WTC11 (cell line): ENCODE measurements around the gene PABPN1L. TPM values are rescaled to one million over a fixed set of nuclear protein-coding genes. Genes with fewer than 3 reads are reported as not detected.
A peak's percentile ranks its signal among the peaks of the same experiment; 100 is the strongest.

Experiments used
- ATAC-seq: fragments of 200-7000 bp; cut with Tn5 transposase; 2 replicates; pipeline ENCODE4 v1.10.0; 2021; ENCODE audit warnings: mild to moderate bottlenecking, moderate library complexity
- CTCF ChIA-PET: fragments of 300-600 bp; sonication (Branson Sonifier 250); formaldehyde crosslinking; loops from one replicate; lab custom pipeline; 2021; ENCODE audit warnings: antibody characterized with exemption; lab: Charles Lee
- POLR2A ChIA-PET: fragments of 350-600 bp; sonication (Branson Sonifier 250); formaldehyde crosslinking; loops from one replicate; lab custom pipeline; 2021; ENCODE audit warnings: antibody characterized with exemption; lab: Charles Lee
- DNase-seq: peaks from one replicate; pipeline ENCODE4 v3.0.0; 2021; ENCODE audit warnings: low spot score
- H3K27ac Mint-ChIP-seq: 2 replicates; pipeline ENCODE4 v1.8.0; 2021; ENCODE audit warnings: mixed read lengths
- H3K27me3 Mint-ChIP-seq: 2 replicates; pipeline ENCODE4 v1.8.0; 2021; ENCODE audit warnings: low read depth, mild to moderate bottlenecking, moderate library complexity, mixed read lengths
- H3K36me3 Mint-ChIP-seq: 2 replicates; pipeline ENCODE4 v1.8.0; 2021; ENCODE audit warnings: mixed read lengths
- H3K4me1 Mint-ChIP-seq: 2 replicates; pipeline ENCODE4 v1.8.0; 2022; ENCODE audit warnings: mixed read lengths
- H3K4me3 Mint-ChIP-seq: 2 replicates; pipeline ENCODE4 v1.8.0; 2021; ENCODE audit warnings: mild to moderate bottlenecking, moderate library complexity, mixed read lengths
- H3K9me3 Mint-ChIP-seq: 2 replicates; pipeline ENCODE4 v1.8.0; 2021; ENCODE audit warnings: mixed read lengths
- ESRRA ChIP-seq: sonication (generic); formaldehyde crosslinking; IDR thresholded peaks from 2 replicates; pipeline ENCODE4 v1.8.1; 2022; ENCODE audit warnings: mild to moderate bottlenecking, missing genetic modification reagents, borderline replicate concordance
- FOXK1 ChIP-seq: sonication (generic); formaldehyde crosslinking; IDR thresholded peaks from 2 replicates; pipeline ENCODE4 v1.8.0; 2022; ENCODE audit warnings: mild to moderate bottlenecking, moderate library complexity, missing genetic modification reagents
- HMGA2 ChIP-seq: fragments of 250-450 bp; sonication (Bioruptor Pico); IDR thresholded peaks from 2 replicates; pipeline ENCODE4 v1.4.0; 2021; ENCODE audit warnings: mild to moderate bottlenecking, moderate library complexity
- MAX ChIP-seq: sonication (generic); formaldehyde crosslinking; IDR thresholded peaks from 2 replicates; pipeline ENCODE4 v1.8.0; 2022; ENCODE audit warnings: mild to moderate bottlenecking, missing genetic modification reagents
- MXD4 ChIP-seq: fragments of 250-450 bp; sonication (Bioruptor Pico); IDR thresholded peaks from 2 replicates; pipeline ENCODE4 v1.8.0; 2021; ENCODE audit warnings: mild to moderate bottlenecking, moderate library complexity, borderline replicate concordance
- NFATC4 ChIP-seq: fragments of 250-450 bp; sonication (Bioruptor Pico); IDR thresholded peaks from 2 replicates; pipeline ENCODE4 v1.9.0; 2021; ENCODE audit warnings: mild to moderate bottlenecking
- SP1 ChIP-seq: sonication (generic); formaldehyde crosslinking; conservative IDR thresholded peaks from 2 replicates; pipeline ENCODE4 v1.8.1; 2022; ENCODE audit warnings: missing genetic modification reagents
- ZNF232 ChIP-seq: sonication (generic); formaldehyde crosslinking; IDR thresholded peaks from 2 replicates; pipeline ENCODE4 v1.8.0; 2022; ENCODE audit warnings: mild to moderate bottlenecking, missing genetic modification reagents
- ZNF281 ChIP-seq: sonication (generic); formaldehyde crosslinking; IDR thresholded peaks from 2 replicates; pipeline ENCODE4 v1.8.0; 2023; ENCODE audit warnings: mild to moderate bottlenecking, missing genetic modification reagents
- ZNF423 ChIP-seq: fragments of 250-450 bp; sonication (Bioruptor Pico); IDR thresholded peaks from 2 replicates; pipeline ENCODE4 v2.1.2; 2022; ENCODE audit warnings: mild to moderate bottlenecking, moderate library complexity
- ZNF671 ChIP-seq: fragments of 250-450 bp; sonication (Bioruptor Pico); IDR thresholded peaks from 2 replicates; pipeline ENCODE4 v1.8.0; 2021; ENCODE audit warnings: mild to moderate bottlenecking
- total RNA-seq: library from RNA; stranded (reverse); gene quantifications from 3 replicates; pipeline ENCODE4 v1.2.3, GENCODE V29; 2021
- TF ChIP-seq, protein P1 (sequence below): sonication (generic); formaldehyde crosslinking; IDR thresholded peaks from 2 replicates; pipeline ENCODE4 v1.8.1; 2023; ENCODE audit warnings: mild to moderate bottlenecking, moderate library complexity, missing genetic modification reagents
- TF ChIP-seq, protein P2 (sequence below): fragments of 250-450 bp; sonication (Bioruptor Pico); IDR thresholded peaks from 2 replicates; pipeline ENCODE4 v1.9.0; 2021; ENCODE audit warnings: mild to moderate bottlenecking

PABPN1L gene
- total RNA-seq, 1 experiment from 2014 or later: not detected

- Mint-ChIP-seq H3K4me1 (no peaks in the 10 kb centered on the region), H3K27me3 (no peaks in the 10 kb centered on the region; the same call in none of the 2 replicates), H3K4me3 (no peak overlapping the region), H3K9me3 (no peaks in the 10 kb centered on the region), H3K27ac (peak overlapping the region; percentile 60; the same call in 1 of the 2 replicates), H3K36me3 (no peaks in the 10 kb centered on the region)
- CTCF ChIA-PET: no interaction called here
- no peak for TF ChIP-seq ZNF232 (CRISPR knock-in tag)
- no peak for TF ChIP-seq ZNF423 (CRISPR knock-in tag)
- no peak for TF ChIP-seq NFATC4
- TF ChIP-seq FOXK1 (CRISPR knock-in tag): no peak
- no peak for ATAC-seq
- DNase-seq: no peak
- POLR2A ChIA-PET: no interaction called here
Measured at GRCh38 chr16:88884569-88885271, 18.3 kb upstream of the PABPN1L start.

DNA sequence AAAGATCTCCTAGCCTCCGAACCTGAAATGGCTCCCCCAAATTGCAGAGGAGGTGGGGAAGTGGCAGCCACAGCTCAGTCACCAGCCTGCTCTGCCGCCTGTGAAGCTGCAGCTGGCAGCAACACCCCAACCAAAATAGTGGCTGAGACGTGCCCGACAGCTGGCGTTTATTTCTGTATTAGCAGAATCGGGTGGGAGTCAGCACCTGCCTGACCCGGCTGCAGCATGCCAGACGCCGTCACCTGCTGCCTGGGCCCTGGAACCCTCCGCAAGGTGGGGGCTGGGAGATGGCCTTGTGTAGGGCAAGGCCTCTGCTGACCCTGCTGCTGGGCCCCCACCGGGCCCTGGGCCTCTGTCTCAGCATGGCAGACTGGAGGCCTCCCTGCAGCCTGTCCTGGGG lies 17.5 kb upstream of the PABPN1L start:
- POLR2A ChIA-PET: no interaction called here

DNA sequence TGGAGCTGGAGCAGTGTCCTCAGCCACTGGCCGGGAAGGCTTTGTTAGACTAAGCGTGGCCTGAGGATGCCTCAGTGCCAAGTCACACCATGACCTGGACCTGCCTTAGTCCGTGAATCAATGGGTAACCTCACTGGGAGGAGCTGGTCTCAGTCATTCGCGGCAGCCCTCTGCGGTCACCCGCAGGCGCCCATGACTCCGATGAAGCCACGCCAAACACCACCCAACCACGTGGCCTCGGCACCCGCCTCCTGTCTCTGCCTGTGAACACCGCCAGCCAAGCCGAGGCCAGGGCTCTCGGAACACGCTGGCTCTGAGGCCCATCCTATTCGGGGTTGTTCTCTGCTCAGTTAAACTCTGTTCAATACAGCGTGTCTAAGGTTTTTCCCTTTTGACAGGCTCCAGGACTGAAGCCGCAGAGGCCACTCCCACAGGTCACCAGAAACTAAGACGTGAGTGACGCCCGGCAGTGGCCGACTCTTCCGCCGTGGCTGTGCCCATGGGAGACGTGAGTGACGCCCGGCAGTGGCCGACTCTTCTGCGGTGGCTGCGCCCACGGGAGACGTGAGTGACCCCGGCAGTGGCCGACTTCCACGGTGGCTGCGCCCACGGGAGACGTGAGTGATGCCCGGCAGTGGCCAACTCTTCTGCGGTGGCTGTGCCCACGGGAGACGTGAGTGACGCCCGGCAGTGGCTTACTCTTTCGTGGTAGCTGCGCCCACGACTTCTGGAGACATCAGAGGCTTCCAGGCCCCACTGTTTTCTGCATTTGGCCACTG lies 16.8 kb upstream of the PABPN1L start:
- CTCF ChIA-PET: no interaction called here
- Mint-ChIP-seq H3K27ac (no peak overlapping the region), H3K4me1 (no peaks in the 10 kb centered on the region), H3K36me3 (no peaks in the 10 kb centered on the region), H3K4me3 (no peak overlapping the region), H3K27me3 (no peaks in the 10 kb centered on the region; the same call in 1 of the 2 replicates), H3K9me3 (no peaks in the 10 kb centered on the region)
- TF ChIP-seq ESRRA: no peak
- TF ChIP-seq, protein P1, sequence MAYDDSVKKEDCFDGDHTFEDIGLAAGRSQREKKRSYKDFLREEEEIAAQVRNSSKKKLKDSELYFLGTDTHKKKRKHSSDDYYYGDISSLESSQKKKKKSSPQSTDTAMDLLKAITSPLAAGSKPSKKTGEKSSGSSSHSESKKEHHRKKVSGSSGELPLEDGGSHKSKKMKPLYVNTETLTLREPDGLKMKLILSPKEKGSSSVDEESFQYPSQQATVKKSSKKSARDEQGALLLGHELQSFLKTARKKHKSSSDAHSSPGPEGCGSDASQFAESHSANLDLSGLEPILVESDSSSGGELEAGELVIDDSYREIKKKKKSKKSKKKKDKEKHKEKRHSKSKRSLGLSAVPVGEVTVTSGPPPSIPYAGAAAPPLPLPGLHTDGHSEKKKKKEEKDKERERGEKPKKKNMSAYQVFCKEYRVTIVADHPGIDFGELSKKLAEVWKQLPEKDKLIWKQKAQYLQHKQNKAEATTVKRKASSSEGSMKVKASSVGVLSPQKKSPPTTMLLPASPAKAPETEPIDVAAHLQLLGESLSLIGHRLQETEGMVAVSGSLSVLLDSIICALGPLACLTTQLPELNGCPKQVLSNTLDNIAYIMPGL (CRISPR knock-in tag): no peak
- no peak for TF ChIP-seq SP1 (CRISPR knock-in tag)
- DNase-seq: no peak
- POLR2A ChIA-PET: no interaction called here
- ATAC-seq: no peak

More for the DNA sequence above, 17.5 kb upstream of the PABPN1L start:
- TF ChIP-seq MAX: no peak
- no peak for TF ChIP-seq MXD4
- no peak for TF ChIP-seq ZNF281 (CRISPR knock-in tag)
- no peak for TF ChIP-seq ZNF671 (CRISPR knock-in tag)
- TF ChIP-seq ESRRA: no peak
- TF ChIP-seq, protein P2, sequence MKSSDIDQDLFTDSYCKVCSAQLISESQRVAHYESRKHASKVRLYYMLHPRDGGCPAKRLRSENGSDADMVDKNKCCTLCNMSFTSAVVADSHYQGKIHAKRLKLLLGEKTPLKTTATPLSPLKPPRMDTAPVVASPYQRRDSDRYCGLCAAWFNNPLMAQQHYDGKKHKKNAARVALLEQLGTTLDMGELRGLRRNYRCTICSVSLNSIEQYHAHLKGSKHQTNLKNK (CRISPR knock-in tag): no peak
- TF ChIP-seq HMGA2 (CRISPR knock-in tag): no peak
- CTCF ChIA-PET: no interaction called here
- Mint-ChIP-seq H3K4me1 (no peaks in the 10 kb centered on the region), H3K27me3 (no peaks in the 10 kb centered on the region; the same call in 1 of the 2 replicates), H3K27ac (no peak overlapping the region), H3K9me3 (no peaks in the 10 kb centered on the region), H3K4me3 (no peak overlapping the region), H3K36me3 (no peaks in the 10 kb centered on the region)
- ATAC-seq (no peak), DNase-seq (no peak)
